ENCODE data around the gene RBM46.

DNA sequence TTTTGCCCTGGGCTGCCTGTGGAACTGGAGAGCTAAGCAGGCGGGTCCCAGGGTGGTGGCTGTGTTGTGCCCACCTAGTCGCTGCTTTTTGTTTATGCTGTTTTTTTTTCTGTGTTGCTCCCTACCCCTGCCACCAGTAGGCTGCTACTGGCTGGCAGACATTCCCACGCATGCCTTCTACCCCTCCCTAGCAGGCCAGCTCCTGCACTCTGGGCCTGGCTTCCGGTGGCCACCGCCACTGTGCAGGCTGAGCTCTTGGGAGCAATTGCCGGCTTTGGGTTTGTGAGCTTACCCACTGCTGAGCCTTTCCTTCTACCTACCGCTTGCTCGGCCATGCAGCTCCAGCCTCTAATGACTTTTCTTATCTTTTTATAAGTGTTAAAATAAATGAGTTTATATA, 57.6 kb downstream of the RBM46 start:
- TF ChIP-seq, protein P1, sequence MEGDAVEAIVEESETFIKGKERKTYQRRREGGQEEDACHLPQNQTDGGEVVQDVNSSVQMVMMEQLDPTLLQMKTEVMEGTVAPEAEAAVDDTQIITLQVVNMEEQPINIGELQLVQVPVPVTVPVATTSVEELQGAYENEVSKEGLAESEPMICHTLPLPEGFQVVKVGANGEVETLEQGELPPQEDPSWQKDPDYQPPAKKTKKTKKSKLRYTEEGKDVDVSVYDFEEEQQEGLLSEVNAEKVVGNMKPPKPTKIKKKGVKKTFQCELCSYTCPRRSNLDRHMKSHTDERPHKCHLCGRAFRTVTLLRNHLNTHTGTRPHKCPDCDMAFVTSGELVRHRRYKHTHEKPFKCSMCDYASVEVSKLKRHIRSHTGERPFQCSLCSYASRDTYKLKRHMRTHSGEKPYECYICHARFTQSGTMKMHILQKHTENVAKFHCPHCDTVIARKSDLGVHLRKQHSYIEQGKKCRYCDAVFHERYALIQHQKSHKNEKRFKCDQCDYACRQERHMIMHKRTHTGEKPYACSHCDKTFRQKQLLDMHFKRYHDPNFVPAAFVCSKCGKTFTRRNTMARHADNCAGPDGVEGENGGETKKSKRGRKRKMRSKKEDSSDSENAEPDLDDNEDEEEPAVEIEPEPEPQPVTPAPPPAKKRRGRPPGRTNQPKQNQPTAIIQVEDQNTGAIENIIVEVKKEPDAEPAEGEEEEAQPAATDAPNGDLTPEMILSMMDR (IDR thresholded peaks at IDR 0.05) = no peak
- no peak for TF ChIP-seq POLR2A (IDR thresholded peaks at IDR 0.05)

Measured in testis (tissue), 2 donors.